Stimulated activated CD8-positive, alpha-beta memory T cell treated with anti-CD3 and anti-CD28 coated beads, Interleukin-2, amount 100 ng/mL, for 1 hour (primary cell): ENCODE measurements around the gene ADM.

Source experiments
- DNase-seq, 2 donors: peaks; one replicate each; pipeline ENCODE4 v3.0.0-alpha.2; 2020; ENCODE audit warnings: low read depth in 2 of 2

The ADM gene

DNA sequence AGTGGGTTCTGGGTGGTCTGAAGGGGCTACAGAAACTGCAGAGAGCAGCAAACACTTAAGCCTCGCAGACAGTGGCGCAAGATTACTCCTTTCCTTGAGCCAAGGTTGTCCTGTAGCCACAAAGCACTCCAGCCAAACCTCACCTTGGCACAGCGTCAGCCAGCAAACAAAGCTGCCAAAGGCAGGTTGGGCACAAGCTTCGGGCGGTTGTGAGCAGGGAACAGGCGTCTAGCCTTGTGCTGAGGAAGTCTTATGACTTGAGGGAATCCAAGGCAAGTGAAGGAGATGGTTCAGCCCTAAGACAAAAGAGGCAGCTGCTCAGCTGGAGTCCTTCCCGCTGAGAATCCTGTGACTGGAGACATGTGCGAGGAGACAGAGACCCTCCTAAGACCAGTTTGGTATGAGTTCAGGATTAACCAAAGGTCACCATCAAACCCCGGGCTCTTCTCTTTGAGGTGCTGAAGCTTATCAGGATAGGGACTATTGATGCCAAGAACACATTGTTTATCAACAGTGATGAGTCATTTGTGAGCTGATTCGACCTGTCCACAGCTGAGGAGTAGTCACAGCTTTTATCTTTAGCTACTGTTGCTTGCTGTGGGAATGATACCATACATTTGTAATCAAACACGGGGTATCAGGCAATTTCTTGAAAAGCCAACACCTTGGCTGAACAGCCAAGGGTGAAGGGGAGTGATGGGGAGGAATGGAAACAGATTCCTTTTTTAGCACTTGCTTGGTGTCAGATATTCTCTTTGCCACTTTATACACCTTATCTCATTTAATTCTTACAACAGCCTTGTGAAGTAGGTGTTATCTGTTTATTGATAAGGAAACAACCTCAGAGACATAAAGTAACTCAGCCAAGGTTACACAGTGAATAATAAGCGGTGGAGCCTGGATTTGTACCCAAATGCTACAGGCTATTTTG lies 4.6 kb downstream of the ADM start:
- DNase-seq: no peak

DNA sequence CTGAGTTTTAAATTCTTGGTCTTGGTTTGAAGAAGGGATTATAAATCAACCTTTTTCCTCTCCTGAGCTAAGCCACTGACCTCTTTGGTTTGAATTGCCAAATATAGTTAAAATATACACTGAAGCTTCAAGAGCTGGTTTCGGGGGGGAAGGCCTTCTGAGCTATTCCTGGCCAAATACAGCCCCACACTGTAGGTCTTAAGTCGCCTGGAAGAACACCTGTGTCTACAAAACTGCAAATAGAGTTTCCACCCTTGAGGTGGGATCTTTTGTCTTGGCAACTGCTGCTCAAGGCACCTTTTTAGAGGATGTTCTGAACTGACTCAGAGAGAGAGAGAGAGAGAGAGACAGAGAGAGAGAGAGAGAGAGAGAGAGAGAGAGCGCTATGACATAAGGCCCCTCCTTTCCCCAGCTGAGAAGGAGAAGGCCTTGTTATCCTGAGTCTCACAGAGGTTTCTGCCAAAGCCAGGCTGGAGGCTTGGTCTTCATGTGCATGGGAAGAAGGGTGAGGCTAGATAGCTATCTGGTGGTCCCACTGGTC lies 5.5 kb downstream of the ADM start:
- DNase-seq: no peak

DNA sequence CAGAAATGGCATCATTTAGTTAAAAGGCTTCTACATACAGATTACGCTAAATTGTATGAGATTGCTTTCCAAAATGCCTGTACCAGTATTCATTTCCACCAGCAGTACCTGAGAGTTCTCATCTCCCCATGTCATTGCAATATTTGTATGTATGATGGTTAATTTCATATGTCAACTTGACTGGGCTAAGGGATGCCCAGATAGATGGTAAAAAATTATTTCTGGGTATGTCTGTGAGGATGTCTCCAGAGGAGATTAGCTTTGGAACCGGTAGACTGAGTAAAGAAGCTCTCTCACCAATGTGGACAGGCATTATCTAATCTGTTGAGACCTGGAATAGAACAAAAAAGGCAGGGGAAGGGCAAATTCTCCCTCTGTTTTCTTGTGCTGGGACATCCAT lies 6.9 kb downstream of the ADM start:
- no peak for DNase-seq

DNA sequence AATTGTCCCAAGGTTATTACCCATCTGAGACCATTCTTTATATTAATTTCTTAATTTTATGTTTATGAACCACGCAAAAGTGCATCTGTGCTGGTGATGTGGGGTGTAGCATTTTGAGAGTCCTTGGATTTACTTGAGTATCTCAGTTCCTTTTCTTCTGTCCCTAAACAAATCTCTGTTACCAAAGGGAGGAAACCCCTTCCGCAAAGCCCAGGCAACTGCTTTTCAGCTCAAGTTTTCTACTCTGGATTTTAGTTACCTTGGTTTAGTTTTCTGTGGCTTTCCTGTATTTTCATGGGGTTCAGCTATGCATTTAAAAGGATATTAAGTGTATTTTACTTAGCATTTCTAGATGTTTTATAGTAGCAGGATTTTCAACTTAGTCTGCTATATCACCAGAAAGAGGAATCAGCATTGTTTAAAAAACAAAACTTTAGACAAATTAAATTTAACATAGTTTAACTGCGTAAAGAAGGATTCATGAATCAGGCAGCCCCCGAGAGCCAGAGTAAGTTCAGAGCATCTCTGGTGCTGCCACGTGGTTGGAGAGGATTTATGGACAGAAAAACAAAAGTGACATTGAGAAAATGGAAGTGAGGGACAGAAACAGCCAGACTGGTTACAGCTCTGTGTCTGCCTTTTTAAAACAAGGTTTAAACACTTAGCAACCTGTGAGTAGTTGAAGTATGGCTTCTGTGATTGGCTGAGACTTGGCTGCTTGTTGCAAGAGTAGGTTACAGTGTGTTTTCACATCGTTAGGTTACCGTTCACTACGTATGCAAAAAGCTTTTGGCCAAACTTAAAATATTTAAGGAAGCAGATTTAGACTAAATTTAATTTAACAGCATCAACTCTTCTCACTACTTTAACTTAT lies 9.6 kb downstream of the ADM start:
- no peak for DNase-seq

DNA sequence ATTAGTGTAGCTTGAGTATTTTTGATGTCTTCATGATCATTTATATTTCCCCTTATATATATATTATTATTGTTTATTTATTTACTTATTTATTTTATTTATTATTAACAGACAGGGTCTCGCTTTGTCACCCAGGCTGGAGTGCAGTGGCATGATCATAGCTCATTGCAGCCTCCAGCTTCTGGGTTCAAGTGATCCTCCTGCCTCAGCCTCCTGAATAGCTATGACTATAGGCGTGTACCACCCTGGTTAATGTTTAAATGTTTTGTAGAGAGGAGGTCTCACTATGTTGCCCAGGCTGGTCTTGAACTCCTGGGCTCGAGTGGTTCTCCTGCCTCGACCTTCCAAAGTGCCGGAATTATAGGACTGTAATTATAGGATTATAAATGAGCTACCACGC lies 10.2 kb downstream of the ADM start:
- DNase-seq: no peak

DNA sequence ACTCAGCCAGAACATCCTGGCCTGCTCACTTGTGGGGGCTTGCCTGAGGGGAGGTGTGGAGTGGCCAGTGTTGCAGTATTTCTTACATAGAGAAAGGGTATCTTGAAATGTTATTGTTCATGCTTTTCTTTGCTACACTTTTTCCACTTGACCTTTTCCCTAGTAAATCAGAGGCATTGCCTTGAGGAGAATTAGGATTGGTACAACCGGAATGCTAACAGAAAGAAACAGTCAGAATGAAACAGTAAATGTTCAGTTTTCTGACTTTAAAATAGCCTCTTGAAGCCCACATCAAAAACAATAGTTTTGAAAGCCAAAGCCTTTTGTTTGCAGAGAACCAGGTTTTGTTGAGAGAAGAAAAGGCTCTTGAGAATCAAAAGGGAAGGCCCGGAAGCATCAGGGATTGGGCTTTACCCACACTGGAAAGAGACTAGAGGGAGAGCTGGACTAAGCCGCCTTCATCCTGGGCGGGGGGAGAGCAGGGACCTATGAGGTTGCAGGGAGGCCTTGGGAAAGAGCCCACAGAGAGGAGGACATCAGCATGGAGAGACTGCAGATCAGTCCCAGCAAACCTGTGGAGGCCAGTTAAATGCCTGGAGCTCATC lies 12.4 kb downstream of the ADM start:
- no peak for DNase-seq

DNA sequence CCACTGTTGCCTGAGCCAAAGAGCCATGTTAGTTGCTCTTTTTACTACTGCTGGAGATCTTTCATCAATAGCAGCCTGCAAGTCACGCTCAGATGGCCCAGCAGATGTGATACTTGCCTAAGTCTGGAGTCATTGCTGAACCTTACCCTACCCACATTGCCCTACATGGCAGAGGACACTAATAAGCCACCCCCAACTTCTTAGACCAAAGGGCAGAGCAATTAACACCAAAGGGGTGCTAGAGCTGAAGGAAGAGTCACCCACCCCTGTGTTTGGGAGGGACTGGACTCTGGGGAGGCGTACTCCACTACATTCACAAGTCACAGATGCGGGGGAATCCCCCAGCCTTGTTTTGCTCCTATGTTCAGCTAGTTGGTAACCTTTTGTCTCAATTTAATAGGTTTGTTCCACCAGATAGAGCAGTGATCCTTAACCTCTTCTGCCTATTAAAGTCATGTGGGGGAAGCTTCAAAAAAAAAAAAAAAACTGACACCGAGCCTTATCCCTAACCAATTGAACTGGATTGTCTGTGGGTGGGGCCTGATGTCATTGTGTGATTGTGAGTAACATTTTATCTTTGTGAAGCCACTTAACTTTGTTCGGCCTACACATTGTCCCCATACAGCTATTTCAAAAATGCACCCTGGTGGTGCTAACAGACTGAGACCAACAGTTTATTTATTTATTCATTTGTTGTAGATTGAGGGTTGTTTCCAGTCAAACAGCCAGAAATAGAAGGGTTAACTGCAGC lies 13.1 kb downstream of the ADM start:
- DNase-seq: no peak

DNA sequence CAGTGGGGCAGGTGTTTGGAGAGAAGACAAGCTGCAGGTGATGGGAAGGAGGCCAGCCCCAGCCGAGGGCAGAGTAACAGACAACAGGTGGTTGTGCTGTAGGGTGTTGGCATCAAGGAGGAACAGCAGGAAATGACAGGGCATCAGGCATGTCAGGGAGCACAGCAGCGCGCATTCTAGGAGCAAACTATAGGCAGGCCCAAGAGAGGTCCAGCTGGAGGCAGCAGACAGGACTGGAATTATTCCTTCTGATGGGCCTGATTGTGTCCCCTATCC lies 13.6 kb downstream of the ADM start:
- DNase-seq: no peak

DNA sequence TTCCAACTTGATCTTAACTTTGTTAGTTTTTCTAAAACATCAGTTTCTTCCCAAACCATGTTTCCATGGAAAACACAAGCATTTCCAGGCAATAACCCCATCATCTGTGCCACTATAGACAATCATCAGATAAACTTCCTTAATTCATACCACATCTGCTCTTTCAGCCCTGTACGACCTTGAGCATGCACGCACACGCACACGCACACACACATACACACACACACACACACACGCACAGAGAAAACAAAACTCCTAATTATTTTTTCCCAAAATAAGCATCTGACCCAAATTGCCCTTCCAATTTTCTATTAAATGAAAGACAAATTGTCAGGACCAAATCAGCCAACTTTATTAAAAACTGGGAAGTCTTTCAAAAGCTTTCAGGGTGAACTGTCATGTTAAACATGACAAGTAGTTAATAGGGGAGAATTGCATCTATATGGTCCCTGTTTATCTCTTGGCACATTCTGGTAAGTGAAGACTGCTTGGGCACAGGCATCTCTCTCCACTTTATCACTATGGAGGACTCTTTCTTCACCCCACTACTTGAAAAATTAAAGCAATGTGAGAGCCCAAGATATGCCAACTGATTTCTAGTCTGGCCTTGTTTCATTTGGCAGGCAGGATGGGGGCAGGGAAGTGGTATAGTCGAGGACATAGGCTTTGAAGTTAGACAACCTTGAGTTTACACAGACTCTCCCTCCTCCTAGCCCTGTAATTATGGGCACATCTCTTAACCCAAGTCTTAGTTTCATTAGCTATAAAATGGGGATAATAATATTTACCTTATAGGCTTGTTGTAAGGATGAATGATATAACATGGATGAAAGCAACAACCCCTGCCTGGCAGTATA lies 15.1 kb downstream of the ADM start:
- DNase-seq: no peak

DNA sequence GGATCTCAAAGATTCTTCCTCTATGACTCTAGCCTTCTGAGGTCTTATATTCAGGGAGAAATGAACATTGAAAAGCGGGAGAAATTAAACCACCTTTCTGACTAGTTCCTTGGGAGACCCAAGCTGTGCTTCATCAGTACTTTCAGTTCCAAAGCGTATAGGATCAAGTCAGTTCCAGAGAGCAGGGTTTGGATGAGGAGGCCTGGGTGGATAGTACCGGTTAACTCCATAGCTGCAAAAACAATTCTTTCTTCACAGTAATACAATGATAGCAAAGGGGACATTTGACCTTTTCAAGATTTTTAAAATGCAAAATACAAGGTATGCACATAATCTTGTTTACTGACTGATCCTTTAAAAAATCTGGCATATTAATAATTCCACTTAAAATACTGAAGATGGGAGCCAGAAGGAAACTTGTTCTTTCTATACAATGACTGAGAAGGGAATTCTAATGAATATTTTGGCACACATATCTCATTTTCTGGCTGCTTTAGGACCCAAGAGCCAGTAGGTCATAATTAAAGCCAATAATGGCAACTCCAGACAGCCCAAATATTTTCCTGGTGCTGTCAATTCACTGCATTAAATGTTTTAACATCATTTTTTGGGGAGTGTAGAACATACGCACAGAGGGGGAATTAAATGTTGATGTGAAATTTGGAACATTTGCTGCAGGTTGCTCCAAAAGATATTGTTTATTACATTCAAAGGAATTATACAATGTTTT lies 16.0 kb downstream of the ADM start:
- DNase-seq: no peak

DNA sequence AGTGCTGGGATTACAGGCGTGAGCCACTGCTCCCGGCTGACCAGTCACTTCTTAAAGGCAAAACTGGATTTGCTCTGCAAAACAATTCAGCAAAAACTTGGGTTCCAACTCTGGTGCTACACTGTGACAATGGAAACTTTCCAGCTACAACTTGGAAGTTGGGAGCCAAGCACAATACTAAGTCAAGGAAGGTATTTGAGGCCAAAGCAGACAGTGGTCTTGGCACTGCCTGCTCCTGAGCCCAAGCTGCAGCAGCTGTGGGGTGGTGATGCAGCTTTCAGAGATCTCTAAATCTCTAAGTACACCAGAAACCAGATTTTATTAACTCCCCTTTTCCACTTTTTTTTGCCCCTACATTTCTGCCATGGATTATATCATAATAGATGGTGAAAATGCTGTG lies 17.5 kb downstream of the ADM start:
- DNase-seq: no peak

DNA sequence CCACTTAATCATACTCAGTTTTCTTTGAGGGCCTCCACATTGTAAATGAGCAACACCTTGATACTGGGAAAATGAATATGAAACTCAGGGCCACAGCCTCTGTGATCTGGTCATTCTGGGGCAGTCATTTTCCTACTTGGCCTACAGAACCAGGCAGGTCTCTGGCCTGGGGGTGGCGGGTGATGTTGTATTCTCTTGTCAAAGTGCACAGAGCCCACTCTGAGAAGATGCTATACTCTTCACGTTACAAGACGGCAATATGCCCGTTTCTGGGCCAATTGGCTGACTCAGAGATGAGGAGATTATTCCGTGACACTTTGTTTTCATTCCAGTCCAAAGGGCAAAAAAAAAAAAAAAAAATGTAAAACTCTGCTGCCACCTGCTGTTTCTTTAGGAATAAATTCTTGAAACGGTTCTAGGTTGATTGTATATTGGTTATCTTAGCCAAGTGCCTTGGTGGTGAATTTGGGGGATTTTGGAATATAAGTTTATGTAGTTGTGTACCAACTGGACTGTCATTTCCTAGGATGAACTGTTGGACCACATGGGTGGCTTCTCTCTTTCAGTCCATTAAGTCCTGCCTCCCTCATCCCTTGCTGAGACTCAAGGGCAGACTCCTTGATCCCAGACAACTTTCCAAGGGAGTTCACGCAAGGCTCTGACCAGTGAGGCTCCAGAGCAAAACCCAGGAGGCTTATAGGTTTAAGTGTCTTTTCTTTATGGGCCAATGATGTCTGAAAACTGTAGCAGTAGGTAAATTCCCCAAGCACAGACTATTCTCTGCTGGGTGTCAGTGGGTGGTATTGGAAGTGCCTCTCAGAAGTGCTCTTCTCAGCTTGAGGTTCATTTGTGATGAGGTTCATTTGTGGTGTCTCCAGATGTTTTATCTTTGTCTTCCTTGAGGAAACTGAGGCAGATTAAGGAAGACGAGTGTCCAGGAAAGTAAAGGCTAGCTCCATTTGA lies 18.2 kb downstream of the ADM start:
- DNase-seq: no peak

DNA sequence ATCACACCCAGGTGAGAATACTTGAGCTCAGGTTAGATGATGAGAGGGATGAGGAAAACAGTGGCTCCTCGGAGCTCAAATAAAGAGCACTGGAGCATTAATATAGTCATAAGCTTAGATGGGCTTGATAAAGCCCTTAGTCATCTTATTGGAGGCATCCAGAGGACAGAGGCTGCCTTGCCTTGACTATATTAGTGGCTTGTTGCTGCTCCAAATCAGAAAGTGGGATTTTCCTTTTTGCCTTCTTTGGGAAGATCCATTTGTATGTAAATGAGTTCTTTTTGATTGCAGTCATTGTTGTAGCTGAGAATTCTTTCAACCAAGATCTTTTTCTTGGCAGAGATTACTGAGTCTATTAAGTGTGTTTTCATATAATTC lies 18.9 kb downstream of the ADM start:
- DNase-seq: no peak

DNA sequence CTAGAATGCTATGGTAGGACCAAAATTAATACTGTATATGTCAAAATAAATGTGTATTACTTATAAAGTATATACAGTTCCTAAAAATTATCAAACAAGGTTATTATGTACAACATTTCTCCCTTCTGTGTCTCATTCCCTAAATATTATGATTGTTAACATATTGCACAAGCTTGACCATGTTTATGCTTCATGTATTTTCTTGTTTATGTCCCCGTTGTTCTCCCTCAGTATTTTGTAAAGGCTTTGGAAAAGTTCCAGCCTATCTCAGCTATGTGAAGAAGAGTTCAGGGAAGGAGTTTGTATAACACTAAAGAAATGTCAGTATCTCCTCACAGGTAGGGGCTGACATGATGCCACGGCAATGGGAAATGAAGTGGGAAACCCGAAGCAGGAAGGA lies 19.6 kb downstream of the ADM start:
- no peak for DNase-seq

DNA sequence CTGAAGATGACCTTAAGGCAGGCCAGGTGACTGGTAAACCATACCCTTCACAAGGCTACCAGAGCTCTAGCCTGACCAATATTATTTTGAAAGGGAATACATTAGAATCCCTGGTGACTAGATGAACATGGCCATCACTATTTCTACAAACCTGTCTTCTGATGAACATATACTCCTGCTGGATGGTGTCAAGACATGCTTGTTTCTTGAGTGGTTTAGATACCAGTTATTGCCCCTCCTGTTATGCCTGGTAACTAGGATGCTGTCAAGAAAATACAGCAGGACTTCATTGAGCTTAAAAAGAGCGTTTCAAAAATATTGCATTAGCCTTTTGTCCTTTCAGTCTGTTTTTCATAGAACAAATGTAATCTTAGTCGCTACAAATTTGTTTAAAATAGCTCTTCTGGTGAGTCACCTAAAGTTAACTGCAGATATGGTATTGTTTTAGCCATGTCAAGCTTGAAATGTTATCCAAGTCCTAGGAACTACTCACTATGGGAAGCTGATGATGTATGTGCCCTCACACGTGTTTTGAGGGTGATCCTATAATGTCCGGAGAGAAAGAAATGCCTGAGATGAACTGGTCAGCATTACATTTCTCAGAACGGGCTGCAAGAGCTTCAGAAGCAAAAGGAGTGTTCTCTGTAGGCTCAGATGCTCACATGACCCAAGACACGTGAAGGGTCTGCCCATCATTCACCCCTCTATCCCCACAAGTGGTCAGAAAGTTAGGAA lies 20.6 kb downstream of the ADM start:
- no peak for DNase-seq

DNA sequence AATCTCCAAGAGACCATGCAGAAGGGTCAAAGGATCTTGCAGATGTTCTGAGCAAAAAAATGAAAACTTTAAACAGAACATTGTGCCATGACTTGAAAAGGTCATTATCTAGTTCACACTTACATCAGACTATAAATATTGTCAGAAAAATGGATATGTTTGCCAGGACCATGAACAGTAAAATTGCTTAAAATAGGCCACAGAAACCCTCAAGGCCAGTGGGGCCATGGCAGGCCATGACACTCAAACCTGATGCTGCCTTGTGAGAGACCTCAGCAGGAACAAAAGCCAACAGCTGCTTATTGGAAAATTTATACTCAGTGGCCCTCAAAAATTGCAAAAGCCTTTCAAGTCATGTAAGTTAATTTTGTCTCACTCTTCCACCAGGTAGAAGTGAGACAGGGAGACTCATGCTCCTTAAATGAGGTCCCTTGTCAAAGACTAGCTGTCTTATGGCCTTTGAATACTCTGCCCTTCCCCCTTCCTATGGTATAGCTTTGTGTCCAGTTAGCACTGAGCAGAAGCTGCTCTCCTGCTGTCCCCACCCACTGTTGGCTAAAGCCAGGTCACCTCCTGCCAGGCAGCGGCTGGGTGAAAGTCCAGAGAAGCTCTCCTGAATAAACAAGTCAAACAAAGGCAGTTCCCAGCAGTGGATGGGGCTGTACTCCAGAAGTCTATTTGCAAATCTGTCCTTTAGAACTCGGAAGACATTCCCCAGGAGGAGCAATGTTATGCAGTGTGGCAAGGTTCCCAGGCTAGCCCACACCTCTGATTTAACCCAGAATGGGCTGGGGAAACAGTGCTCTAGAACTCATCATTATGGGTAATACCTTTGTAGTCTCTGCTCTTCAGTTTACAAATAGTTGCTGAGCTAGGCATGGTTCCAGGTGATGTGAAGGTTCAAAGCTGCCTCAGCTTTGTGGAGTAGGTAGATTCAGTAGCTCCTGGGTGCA lies 21.4 kb downstream of the ADM start:
- DNase-seq: no peak

DNA sequence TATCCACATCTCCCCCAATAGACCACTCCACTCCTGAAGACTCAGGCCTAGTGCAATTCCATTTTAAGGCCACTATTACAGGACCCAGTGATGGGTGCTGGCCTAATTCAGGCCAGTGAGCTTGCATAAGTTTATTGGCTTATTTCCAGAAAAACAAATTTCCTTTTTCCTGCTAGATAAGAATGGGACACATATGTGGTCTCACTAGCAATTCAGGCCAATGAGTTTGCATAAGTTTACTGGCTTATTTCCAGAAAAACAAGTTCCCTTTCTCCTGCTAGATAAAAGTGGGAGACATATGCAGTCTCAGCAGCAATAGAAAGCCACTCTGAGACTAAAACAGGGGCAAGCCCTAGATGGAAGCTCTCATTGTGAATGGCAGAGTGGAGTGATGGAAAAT lies 22.4 kb downstream of the ADM start:
- DNase-seq: no peak
